Suprapubic skin (tissue), 4 donors: ENCODE data around the gene UBR1.

ENCODE experiments used
- CTCF ChIP-seq, 2 donors: fragments of 200-600 bp in 1 of 2; fragments of 450-650 bp in 1 of 2; sonication (generic) in 1 of 2; IDR thresholded peaks; one replicate each; pipeline ENCODE4 v1.5.1; 2016 to 2019; ENCODE audit warnings: antibody characterized with exemption in 2 of 2, mild to moderate bottlenecking in 1 of 2, moderate library complexity in 1 of 2
- POLR2A ChIP-seq, 2 donors: fragments of 450-650 bp; IDR thresholded peaks; one replicate each; pipeline ENCODE4 v1.6.1; 2017; ENCODE audit warnings: antibody characterized with exemption in 2 of 2, mild to moderate bottlenecking in 2 of 2, moderate library complexity in 2 of 2
- POLR2AphosphoS5 ChIP-seq, 3 donors: sonication (generic); formaldehyde crosslinking; IDR thresholded peaks; one replicate each; pipeline ENCODE4 v1.6.1; 2017; ENCODE audit warnings: antibody characterized with exemption in 3 of 3

GRCh38 chr15:43106486-43106829, 620 bp upstream of the UBR1 start:
- TF ChIP-seq POLR2AphosphoS5 (IDR thresholded peaks at IDR 0.05) (no peak), POLR2A (IDR thresholded peaks at IDR 0.05) (no peak), CTCF (IDR thresholded peaks at IDR 0.05) (no peak)
